Fibroblast of peridontal ligament (primary cell): Measurements from ENCODE around the gene RFT1.
A peak's percentile ranks its signal among the peaks of the same experiment; 100 is the strongest.

Experiments used
- DNase-seq: peaks from one replicate; pipeline ENCODE4 v3.0.0-alpha.2; 2010; ENCODE audit errors: extremely low read depth

The RFT1 gene

DNA sequence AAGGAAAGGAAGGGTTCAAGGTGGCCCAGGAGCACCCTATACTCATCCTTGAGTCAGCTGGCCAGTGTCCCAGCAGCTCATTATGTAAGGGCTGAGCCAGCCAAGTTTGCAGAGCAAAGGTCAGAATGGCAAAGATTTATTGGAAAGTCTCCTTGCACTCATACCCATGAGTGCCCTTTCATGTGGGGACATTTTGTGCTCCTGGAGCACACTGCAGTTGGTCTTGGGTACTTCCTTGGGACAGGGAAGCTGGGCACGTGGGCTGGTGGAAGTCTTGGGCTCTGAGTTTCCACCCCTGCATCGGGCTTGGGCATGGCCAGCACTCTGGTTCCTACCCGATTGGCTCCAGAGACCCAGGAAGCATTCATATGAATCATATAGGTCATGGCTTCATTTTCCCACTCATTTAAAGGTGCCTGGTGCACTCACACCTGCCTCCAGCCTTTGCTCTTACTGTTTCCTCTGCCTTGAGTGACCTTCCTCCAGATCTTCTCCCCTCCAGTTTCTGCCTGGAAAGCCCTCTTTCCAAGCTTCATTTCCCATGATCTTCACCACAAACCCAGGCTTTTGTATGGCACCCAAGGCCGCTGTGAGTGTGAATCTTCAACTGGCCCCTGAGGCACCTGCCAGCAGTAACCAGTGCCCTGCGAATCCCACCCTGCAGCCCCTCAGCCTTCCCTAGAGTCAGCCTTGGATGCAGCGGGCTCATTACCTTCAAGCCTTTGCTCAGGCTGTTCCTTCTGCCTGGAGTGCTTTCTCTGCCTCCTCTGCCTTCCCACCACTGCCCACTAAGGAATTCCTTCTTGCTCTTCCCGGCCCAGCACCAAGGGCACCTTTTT, 20.2 kb upstream of the RFT1 start:
- peak; percentile 50 for DNase-seq

DNA sequence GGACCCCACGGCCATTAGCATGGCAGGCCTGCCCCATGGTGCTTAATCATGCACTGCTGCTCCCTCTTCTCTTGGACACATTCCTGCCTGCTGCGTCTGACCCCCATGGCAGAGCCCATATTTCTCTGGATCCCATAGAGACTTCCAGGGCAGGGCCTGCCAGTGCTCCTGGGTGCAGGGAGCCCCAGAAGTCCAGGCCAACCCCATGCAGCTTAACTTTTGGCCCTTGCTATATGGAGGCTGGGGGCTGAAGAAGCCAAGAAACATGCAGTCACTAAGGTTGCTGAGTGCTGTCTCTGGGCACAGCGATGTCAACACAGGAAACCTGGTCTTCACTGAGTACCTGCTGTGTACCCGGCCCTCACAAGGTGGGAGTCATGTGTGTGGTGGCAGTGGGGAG, 19.5 kb upstream of the RFT1 start:
- DNase-seq: no peak

DNA sequence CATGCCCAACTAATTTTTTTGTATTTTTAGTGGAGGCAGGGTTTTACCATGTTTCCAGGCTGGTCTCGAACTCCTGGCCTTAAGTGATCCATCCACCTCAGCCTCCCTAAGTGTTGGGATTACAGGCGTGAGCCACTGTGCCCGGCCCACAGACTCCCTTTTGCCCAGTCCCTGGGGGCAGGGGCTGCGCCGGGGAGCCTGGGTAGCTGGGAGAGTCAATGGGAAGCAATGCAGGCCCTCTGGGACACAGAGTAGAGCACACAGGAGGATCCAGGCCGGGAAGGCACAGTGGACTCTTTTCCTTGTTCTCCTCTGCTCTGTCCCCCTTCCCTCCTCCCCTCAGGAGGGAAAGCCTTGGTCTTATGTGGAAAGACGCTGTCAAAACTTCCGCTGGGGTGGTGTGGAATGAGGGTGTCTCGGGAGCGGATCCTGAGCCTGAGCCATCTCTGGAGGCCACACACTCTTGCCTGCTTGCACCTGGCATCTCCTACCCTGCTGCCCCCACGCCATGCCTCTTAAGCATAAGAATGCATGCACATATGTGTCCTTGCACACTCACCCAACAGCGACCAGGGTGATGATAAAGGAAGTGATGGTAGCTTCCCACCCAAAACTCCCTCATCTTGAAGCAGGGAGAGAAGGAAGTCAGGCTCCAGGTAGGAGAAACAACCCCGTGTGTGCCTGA, 18.9 kb upstream of the RFT1 start:
- no peak for DNase-seq

DNA sequence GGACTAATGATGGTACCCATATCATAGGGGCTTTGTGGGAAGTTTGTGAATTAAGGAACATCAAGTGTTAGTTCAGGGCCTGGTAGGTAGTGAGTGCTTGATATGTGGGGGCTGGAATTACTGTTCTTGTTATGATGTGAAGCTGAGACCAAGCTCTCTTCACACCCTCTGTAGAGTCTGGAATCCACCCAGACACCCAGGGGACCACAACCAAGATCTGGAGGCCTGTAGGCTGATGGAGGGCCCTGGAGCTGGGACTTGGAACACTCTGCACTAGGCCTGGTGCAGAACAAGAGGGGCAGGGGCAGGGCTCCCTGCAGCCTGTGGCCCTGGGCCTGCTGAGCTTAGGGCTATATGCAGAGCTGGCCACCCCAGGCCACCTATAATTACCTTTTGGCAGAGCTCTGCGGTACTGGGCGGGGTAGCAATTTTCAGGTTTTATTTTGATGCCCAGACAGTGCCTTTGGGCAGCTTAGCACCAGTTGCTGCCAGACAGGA, 17.7 kb upstream of the RFT1 start:
- no peak for DNase-seq

DNA sequence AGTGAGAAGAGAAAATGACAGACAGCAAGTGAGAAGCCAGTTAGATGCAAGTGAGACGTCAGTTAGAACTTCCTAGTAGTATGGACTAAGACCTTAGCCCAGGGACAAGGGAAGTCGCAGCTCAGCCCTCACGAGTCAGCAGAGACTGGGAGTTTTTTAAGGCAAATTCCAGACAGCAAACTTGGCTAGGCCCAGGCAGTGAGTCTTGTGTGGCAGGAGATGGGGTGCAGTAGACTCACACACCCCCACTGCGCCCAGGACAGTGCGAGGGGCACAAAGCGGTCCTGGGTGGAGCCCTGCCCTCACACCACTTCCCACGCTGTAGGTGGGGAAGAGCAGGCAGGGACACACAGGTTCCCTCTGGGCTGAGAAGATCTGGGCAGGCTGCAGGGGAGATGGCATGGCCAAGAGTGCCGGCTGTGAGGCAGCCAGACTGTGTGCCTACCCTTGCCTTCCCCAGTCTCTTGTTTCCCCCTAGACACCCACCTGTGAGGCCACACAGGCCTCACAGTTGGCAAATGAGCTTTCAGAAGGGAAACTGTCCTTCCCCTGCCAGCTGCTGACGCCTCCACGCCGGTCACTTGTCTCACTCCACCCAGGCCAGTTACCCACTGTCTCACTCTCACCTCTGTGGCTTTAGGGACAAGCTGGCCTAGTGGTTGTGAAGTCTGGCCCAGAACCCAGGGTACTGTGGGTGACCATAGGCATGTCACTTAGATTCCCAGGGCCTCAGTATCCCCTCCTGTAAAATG, 17.1 kb upstream of the RFT1 start:
- no peak for DNase-seq

DNA sequence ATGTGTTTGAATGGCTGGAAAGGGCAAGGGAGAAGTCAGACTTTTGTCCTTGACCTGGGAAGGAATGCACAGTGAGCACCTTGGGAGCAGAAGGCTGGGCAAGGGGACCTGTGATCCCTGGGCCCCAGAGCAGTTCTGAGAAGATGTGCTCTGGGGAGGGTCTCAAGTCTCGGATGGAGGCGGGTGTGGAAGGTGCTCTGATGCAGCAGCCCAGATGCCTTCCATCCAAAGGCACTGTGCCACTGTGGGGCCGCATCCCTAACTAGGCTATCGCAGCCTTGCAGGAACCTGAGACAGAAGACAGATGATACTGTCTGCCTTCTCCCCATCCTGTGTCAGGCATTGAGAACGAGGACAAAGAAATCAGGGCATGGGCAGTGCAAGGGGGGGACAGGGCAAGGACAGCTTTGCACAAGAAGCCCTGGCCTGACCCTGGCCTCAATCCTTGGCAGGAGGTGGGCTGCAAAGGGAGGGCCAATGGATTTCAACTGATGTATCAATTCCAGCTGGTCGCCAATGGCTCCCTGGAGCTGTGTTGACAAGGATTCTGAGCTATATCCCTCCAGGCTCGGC, 16.2 kb upstream of the RFT1 start:
- DNase-seq: no peak

DNA sequence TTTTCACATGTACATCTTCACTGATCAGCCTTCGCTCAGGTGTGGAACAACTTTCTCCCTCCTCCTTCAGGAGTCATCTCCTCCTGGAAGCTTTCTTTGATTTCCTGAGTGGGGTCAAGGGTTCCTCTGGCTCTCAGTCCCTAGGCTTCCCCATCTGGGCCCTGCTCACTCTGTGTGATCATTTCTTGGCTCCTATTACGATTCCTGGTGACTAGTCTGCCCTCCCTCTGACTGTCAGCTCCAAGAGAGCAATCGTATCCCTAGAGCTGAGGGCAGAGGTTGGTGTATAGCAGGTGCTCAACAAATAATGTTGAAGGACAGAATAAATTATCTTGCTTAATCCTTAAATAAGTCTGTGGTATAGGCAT, 15.5 kb upstream of the RFT1 start:
- no peak for DNase-seq

DNA sequence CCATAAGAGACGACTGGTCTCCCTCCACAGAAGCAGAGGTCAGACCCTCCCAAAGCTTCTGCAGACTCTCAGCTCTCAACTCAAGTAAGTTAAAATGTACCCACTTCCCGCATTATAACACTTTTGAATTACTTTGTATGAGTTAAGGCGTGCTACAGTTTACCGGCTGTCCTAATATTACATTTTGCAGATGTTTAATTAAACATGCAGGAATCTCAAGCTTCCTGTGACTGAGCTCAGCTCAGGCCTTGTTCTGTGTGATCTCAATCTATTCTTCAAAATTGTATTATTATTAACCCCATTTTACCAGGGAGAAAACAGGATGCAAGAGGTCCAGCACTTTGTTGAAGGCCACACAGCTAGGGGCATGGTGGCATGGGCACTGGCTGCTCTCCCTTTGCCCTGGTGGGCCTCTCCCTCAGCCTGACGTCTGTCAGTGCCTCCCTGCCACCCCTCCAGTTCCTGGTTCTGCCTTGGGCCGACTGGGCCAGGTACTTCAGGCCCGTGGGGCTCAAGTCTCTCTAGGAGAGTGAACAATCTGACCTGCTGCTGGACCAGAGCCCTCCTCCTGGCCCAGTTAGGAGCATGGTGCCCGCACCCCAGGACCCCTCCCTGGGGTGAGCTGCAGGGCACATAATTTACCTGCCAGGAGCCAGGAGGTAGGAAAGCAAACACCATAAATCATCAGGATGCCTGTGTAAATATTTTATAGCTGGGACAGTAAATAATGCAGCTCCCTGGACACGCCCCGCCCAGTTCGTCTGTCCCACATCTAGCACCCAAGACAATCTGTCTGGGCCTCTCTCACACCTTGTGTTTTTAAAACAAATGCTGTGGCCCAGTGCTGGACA, 14.9 kb upstream of the RFT1 start:
- DNase-seq: no peak

DNA sequence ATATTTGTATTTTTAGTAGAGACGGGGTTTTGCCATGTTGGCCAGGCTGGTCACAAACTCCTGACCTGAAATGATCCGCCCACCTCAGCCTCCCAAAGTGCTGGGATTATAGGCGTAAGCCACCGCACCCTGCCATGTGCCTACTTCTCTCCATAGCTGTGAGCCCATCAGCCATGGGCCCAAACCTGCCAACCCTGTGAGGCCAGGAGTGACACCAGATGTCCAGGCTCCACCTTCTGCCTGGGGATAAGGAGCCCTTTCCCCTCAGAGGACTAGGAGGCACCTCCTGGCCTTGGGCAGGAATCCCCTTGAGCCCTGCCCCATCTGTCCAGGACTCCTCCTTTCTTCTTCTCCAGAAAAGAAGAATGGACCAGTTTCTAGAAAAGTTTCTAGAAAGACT, 14.2 kb upstream of the RFT1 start:
- no peak for DNase-seq

DNA sequence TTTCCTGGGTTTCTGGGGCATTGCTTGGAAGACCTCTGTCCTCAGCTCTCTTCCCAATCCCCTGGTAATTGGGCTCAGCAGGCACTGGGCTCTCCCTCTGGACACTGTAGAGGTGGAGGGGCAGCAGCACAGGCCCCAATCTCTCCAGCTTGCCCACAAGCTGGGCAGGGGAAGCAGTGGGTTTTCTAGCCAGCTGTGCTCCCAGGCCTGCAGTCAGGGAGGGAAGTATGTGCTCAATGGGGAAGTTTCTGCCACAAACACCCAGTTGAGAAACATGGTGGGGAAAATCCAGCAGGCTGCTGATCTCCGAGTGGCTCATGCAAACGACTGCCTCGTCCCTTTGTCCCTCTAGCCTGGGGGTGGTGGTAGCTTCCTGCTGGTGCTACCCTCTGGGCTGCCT, 12.8 kb upstream of the RFT1 start:
- DNase-seq: no peak

DNA sequence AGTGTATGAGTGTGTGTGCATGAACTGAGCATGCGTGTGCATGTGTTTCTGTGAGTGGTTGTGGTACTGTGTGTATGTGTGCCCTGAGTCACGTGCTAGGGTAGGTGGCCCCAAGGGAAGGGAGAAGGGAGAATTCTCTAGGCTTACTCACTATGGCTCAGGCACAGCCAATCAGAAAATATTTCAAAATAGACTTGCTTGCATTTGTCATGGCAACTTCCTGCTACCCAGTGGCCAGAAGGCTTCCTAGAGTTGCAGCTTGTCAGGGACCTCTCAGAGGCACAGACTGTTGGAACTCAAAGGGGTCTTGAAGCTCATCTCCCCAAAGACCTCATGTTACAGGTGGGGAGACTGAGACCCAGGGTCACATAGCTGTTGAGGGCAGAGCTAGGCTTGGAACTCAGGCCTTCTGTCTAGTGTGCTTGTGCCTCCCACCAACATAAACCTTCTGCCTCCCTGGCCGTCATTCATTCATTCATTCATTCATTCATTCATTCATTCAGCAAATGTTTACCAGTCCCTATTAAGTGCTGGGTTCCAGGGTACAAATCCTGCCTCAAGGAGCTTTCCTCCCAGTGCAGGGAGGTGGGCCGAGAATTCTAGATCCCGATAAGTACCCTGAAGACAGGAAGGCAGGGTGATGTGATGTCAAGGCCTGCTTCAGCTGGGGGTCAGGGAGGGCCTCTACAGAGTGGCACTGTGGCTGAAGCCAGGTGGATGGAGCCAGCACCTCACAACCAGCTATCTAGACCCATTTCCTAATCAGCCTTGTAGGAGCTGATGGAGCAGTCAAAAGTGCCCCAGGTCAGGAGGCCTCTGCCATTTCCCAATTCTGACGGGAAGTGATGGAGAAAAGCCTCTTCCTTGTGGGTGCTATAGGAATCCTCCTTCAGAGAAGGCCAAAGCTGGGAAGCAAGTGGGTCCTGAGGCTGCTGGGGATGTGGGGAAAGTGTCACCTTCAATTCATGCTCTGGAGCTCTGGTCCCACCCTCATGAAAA, 10.9 kb upstream of the RFT1 start:
- peak; percentile 75 for DNase-seq

DNA sequence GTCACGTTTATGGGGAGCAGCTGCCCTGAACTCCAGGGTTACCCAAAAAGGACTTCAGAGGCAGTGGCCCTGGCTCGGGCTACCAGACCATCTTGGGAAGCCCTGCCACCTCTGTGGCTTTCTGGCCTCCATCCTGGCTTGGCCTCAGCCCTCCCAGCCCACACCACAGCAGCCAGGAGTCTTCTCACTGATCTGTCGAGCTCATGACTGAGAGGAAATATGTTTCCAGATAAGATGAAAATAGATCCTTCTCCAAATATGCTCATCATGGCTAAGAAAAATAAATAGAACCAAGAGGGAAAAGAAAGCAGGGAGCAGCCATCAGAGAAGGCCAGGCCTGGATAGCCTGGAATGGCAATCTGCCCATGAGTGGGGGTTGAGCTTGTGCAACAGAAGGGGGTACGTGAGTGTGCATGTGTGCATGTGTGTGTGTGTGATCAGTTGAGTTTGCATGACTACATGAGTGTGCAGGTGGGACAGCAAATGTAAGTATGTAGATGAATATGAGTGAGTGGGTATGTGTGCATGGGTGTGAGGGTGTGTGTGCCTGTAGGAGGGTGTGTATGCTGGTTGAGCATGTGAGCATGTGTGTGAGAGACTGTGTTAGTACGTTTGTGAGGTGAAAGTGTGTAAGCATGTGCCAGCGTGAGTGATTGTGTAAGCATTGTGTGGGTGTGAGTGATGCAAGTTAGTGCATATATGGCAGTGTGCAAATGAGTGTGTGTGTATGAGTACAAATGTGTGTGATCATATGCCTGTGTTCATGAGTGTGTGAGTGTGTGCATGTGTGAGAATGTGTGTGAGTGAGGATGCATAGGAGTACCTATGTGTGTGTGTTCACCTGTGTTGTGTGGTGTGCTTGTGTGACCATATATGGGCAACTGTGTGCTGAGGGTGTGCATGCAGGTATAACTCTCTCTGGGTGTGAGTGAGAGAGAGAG, 9.9 kb upstream of the RFT1 start:
- DNase-seq: peak; percentile 43

DNA sequence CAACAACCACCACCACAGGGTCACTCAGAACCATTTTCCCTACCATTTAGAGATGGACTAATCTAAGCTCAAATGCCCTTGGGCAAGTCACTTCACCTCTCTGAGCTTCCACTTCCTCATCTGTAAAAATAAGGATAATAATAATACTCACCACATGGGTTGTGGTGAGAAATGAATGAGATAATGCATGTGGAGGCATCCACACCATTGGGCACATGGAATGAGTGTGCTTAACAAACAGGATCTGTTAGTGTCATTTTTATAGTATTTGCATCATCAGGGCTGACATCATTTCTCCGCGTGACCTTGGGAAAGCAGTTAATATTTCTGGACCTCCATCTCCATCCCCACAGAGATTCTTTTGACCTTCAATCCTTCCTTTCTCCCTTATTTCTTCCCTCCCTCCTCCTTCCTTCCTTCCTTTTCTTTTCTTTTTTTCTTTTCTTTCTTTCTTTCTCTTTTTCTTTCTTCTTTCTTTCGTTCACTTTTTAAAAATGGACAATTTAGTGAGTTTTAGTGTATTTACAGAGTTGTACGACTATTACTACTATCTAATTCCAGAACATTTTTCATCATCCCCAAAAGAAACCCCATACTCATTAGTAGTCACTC, 7.7 kb upstream of the RFT1 start:
- DNase-seq: no peak

DNA sequence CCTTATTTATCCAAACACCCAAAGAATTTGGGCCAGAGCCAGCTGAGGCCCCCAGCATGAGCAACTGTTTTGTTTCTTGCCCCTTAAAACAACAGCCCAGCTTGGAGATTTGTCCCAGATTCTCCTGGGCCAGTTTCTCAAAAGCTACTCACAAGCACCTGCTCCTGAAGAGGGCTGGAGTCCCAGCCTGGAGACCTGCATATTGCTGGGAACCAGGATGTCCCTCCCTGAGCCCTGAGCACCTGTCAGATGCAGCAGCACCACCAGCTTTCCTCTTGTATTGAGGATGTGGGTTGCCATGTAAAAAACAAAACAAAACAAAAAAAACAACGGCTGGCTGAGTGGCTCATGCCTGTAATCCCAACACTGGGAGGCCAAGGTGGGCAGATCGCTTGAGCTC, 7.0 kb upstream of the RFT1 start:
- no peak for DNase-seq

DNA sequence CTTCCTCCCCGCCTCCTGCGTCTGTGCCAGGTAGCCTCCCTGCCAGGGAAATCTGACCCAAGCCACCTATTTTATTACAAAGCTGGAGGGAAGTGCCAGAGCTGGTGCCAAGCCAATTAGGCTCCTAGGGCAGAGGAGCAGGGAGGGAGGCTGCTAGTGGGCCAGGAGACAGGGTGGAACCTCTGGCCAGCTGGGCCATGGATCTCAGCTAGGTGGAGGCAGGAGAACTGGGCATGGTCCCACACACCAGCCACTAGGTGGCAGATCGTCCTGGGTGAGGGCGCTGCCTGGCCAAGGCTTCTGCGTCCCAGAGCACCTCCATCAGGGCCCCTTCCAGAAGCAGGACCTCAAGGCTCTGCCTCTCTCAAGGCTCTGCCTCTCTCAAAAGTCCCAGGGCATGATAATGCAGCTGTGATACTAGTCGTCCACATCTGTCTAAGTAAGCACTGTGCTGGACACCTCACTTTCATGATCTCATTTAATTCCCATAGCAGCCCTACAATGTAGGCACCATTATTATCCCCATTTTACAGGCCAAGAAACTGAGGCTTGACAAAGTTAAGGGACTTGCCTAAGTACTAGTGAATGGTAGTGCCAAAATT, 4.5 kb upstream of the RFT1 start:
- DNase-seq: peak; percentile 69

DNA sequence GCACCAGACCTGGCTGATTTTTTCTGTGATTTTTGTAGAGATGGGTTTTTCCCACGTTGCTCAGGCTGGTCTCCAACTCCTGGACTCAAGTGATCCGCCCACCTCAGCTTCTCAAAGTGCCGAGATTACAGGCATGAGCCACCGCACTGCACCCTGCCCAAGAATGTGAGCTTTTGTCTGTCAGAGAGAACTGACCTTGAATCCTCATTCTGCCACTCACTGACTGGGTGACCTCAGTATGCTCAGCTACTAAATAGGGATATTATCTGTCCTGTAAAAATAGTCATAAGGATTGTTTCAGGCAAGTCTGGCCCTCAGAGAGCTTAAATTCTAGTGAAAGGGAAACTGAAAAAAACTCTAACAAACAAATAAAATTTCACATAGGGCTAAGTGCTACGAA, 2.1 kb upstream of the RFT1 start:
- DNase-seq: no peak

DNA sequence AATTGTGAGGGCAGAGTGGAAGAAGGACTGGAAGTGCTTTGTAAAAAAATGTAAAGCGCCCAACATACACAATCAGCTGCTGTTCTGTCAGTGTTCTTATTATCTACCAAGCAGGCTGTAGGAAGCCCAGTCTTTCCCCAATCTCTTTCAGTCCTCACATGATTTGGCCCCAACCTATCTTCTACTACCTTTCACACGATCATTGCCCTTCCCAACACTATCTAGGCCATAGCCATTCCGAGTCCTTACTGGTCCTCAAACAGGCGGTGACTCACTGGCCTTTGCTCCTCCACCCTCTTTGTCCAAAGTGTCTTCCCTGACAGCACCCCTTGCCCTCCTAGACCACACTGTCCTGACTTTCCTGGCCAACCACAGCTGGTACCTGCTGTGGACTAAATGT, 861 bp upstream of the RFT1 start:
- DNase-seq: no peak

DNA sequence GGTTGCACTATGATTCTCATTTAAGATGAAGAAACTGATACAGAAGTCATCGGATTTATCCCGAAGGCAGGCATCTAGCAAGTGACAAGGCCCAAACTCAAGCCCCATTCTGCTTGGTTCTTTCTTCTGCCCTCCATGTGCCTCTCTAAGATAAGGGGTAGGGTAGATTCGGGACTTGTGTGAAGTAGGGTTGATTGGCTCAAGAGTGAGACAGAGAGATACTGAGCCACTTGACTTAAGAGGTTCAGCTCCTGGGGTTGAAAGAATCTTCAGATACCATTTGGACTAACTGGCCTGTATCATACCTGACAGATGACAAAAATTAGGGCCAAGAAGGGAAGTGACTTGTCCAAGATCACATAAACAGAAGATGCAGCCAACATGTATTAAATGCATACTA, 891 bp downstream of the RFT1 start:
- no peak for DNase-seq
